Measurements from ENCODE around the gene APBA3.

Gene APBA3

GRCh38 chr19:3788996-3789778 is 27.7 kb upstream of the APBA3 start:
- DNase-seq (ENCODE audit: low spot score): no peak

GRCh38 chr19:3785938-3786824 is 24.7 kb upstream of the APBA3 start, which contains the start of gene MATK:
TSS of gene MATK (minus strand) at chr19:3786381. CDS start at chr19:3785135, 1,246 bp downstream.
- no peak for DNase-seq (ENCODE audit: low spot score)

DNA sequence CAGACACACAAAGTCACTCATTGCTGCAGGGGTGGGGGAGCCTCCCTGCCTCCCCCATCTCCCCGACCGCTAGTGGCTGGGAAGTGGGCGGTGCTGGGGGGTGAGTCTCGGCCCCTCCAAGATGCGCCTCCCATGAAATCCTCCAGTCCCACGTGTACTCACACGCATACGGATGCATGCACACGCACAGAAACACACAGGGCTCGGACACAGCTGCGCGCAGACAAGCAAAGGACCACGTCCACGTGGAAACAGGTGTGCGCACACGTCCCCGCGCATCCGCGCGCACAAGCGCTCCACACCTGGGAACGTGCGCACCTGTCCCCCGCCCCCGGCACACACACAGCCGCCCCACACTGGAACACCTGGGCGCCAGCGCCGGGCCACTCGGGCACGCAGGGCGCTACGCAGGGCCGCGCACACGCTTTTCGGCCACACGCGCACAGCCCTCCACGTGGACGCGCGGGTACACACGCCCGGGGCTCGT is 24.0 kb upstream of the APBA3 start:
- no peak for DNase-seq (ENCODE audit: low spot score)

DNA sequence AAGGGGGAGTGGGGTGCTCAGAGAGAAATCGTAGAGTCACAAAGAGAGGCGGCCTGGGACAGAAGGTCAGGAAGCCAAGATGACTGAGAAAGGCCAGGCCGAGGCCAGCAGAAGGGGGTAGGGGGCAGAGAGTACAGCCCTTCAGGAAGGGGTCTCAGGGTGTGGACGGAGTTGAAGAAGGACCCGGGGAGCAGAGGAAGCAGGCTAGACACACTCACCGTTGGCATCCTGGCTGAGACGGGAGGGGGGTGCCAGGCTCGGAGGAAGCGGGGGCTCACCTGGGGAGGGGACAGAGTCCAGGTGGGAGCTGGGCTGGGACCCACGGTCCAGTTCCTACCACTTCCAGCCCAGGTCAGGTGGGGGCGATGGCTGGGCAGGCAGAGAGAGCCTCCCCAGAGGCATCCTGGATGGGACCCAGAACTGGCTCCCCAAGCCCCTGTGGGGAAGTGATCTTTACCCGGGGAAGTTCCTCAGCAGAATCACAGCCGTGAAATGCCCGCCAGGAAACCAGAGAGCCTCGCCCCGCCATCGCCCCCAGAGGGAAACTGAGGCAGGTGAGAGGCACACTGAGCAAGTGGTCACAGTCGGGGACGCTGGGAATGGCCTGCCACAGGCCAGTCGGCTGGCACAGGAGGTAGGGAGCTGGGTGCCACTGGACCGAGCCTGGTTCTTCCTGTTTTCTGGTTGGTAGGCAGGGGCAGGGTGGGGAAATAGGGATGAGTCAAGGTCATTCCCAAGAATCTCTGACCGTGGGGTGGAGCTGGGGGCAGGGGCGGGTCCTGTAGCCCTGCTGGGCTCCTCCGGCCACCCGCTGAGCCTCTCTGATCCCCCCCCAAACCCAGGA is 23.3 kb upstream of the APBA3 start:
- no peak for DNase-seq (ENCODE audit: low spot score)

DNA sequence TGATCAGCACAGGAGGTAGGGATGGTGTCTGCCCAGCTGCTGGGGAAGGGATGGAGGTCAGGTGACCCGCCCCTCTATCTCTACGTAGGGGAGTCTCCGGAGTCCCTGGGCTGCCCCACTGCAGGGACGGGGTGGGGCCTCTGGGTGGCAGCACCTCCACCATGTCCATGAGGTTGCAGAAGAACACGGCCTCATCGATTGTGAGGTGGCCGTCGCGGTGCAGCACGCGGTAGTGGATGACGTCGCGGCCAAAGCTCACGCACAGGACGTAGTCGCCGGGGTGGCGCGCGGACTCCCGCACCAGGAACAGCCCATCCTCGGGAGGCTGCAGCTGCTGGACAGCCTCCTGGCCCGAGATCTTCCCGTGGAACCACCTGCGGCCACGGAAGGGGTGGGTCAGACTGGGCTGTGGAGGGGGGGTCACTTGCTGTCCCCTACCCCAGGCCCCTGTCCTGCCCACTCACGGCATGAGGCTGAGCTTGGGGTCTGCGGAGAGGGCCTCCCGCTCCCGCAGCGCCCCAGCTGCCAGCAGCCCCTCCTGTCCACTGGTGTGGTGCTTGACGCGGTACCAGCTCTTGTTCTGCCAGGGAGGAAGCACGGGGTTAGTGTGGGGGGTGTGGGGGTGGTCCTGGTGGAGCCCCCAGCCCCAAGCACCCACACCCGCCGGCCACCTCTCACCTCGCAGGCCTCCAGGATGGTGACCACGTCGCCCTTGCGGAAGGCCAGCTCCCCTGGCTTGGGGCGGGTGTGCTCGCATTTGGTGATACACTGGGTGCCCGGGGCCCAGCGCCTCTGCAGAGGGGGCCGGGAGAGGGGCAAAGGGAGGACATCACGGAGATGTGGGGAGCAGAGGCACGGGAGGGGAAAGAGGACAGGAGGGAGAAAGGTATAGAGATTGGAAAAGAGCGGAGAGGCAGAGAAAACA is 22.4 kb upstream of the APBA3 start:
- no peak for DNase-seq (ENCODE audit: low spot score)

DNA sequence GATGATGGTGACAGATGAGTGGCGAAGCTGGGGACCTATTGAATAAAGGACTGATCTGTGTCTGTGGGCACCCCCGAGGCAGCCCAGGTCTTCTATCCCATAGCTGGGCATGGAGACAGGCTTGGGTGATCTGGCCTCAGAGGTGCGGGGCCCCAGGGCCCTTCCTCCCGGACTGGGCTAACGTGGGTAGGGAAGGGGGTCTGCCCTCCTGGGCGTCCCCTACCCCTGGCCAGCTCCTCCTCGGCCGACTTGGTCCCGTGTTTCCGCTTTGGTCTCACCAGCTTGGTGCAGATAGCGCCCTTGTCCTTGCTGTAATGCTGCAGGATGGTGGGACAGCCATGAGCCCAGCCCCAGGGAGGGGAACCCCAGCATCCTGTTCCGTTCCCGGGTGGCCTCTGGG is 21.4 kb upstream of the APBA3 start:
- DNase-seq (ENCODE audit: low spot score): no peak

- no peak for DNase-seq (ENCODE audit: low spot score)
Measured at GRCh38 chr19:3782330-3782729, 20.8 kb upstream of the APBA3 start.

GRCh38 chr19:3781603-3782002 is 20.1 kb upstream of the APBA3 start:
- DNase-seq (ENCODE audit: low spot score): no peak

DNA sequence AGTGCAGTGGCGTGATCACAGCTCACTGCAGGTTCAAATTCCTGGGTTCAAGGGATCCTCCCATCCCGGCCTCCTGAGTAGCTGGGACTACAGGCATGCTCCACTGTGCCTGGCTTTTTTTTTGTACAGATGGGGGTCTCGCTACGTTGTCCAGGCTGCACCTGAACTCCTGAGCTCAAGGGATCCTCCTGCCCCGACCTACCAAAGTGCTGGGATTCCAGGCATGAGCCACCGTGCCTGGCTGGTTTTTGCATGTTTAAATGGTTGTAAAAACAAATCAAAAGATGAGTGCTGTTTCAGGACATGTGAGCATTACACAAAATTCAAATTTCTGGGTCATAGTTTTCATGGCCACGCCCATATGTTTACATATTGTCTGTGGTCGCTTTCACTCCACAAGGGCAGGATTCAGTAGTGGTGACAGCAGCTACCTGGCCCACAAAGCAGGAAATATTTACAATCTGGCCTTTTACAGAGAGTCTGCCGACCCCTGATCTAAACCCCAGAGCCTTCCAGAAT is 19.4 kb upstream of the APBA3 start:
- no peak for DNase-seq (ENCODE audit: low spot score)

- no peak for DNase-seq (ENCODE audit: low spot score)
Measured at GRCh38 chr19:3778899-3779723, 17.6 kb upstream of the APBA3 start.

DNA sequence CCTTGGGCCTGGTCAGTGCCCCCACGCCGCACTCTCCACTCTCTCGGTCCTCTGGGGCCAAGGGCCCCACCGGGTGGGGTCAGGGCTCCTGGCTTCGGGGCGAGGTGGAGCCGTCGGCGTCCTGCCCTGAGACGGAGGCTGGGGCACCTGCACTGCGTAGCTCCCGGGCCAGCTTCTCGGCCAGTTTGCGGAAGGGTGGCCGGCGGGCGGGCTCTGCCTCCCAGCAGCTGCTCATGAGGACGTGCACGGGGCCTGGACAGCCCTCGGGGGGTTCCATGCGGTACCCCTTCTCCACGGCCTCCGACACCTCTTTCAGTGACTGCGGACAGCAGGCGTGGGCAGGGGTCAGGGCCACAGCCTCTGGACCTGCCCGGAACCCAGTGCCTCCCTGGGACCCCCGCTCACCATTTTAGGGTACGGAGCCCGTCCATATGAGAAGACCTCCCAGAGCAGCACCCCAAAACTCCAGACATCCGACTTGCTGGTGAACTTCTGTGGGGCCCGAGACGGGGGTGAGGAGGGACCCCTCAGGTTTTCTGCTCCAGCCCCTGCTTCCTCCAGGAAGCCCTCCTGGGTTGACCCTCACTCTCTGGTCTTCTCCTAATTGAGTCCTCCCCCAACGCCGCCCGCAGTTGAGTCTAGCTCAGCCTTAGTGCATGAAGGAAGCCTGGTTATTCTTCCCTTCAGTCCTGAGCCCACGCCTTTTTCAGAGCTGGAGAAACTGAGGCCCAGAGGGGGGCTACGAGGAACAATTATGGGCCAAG is 16.8 kb upstream of the APBA3 start:
- no peak for DNase-seq (ENCODE audit: low spot score)

DNA sequence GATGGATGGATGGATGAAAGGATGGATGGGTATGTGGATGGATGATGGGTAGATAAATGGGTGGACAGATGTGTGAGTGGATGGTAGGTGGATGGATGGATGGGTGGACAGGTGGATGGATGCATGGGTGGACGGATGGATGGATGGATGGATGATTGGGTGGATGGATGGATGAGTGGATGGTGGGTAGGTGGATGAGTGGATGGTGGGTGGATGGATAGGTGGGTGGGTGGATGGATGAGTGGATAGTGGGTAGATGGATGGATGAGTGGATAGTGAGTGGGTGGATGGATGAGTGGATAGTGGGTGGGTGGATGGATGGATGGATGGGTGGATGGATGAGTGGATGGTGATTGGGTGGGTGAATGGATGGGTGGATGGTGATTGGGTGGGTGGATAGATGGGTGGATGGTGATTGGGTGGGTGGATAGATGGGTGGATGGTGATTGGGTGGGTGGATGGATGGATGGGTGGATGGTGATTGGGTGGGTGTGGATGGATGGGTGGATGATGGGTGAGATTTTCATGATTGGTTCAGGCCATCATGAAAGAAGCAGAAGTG is 15.1 kb upstream of the APBA3 start:
- DNase-seq (ENCODE audit: low spot score): no peak

DNA sequence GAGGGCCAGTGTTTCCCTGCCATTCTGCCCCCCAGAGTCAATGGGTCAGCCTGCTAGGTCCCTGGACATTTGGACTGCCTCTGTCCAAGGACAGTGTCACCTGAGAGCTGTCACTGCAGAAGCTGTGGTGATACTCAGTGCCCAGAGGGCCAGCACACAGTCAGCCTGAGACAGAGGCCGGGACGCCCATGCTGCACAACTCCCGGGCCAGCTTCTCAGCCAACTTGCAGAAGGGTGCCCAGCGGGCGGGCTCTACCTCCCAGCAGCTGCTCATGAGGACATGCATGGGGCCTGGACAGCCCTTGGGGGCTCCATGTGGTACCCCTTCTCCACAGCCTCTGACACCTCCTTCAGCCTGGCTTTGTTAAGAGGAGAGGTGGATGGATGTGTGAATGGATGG is 14.3 kb upstream of the APBA3 start:
- no peak for DNase-seq (ENCODE audit: low spot score)

- no peak for DNase-seq (ENCODE audit: low spot score)
Measured at GRCh38 chr19:3775374-3775711, 13.9 kb upstream of the APBA3 start.

DNA sequence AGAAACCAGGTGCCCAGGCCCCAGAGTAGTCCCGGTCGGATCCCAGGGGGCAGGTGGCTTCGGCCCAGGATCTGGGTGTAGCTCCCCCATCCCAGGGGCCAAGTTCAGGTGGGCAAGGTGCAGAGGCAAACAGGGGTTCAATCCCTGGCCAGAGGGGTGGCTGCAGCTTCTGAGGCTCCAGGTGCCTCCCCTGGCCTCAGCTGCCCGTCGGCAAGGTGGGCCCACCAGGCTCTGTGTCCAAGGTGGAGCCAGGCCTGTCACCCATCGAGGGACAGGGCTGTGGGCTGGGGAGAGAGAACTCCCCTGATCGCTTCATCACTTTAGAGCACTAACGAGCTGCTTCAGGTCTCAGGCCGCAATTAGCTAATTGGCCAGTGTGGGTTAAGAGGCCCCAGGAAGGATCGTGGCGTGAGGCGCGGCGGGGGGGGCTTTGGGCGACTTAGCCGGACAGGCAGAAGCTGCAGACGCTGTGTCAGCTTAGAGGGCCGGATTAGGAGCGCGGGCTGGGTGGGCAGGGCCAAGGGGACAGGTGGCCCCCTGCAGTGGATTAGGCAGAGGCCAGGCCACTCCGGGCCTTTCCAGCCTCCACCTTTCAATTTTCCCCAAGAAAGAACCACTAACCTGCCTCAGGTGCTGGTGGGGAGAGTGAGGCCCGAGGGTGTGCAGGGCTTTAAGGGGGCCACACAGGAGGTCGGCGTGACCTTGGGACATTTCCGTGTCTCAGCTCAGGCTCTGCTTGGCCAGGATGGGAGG is 13.3 kb upstream of the APBA3 start:
- DNase-seq (ENCODE audit: low spot score): no peak

- DNase-seq (ENCODE audit: low spot score): no peak
Measured at GRCh38 chr19:3773814-3774515, 12.5 kb upstream of the APBA3 start.

DNA sequence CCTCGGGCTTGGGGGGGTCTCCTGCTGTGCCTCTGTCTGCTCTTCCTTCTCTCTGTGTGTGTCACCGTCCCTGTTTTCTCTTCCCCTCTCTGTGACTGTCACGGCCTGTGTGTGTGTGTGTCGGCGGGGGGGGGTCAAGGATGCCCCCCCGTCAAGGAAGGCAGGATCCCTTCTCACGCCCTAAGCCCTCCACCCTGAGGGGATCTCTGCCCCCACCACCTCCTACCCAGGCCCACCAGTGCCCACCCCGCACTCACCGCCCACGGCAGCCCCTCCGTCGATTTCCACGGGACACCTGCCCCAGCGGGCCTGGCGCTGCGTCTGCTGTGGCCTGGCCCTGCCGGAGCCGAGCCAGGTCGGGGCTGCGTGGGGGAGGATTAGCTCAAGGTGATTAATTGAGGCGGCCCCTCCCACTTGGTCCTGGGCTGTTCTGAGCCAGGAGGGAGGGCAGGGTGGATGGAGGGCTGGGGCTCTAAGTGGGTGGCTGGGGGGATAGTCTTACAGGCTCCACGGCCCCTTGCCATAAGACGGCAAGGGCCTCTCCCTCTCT is 10.5 kb upstream of the APBA3 start, which contains the start of gene RAX2:
Gene RAX2 (minus strand): TSS at position 323 of the 550 bp plus-strand sequence. CDS start 486 bp downstream, outside the sequence.
- no peak for DNase-seq (ENCODE audit: low spot score)

Data from putamen (tissue), 1 donor.